Endothelial cell of umbilical vein (primary cell): Measurements from ENCODE around the gene FAR1. TPM values are rescaled to one million over a fixed set of nuclear protein-coding genes. Genes with fewer than 3 reads are reported as not detected.

Source experiments
- BruUV-seq: library from RNA; stranded (reverse); fragments of 400-500 nt; replicated peaks from 2 replicates; lab custom pipeline; 2021; lab: Mats Ljungman, UMichigan
- CTCF ChIA-PET: fragments of 300-600, 350-600 bp; sonication (Branson Sonifier 250); formaldehyde crosslinking; loops from one replicate; lab custom pipeline; 2021; ENCODE audit warnings: antibody characterized with exemption, inconsistent platforms; lab: Charles Lee
- POLR2A ChIA-PET: fragments of 300-600, 350-600 bp; sonication (Branson Sonifier 250); formaldehyde crosslinking; loops from one replicate; lab custom pipeline; 2021; ENCODE audit warnings: antibody characterized with exemption, inconsistent platforms; lab: Charles Lee
- DNase-seq: peaks from one replicate; pipeline ENCODE4 v3.0.0-alpha.2; 2011; ENCODE audit warnings: low read depth, low spot score
- FAIRE-seq: peaks from 2 replicates; lab custom pipeline; 2011; peaks lifted over from hg19 to GRCh38; lab: Jason Lieb, UNC
- H2AFZ ChIP-seq: 2 replicates; pipeline ENCODE4 v1.6.0; 2012; ENCODE audit warnings: low read depth, low read length, control low read depth, inconsistent platforms
- H3K27ac ChIP-seq: 2 replicates; pipeline ENCODE4 v1.5.1; 2011; ENCODE audit warnings: low read depth, mild to moderate bottlenecking, control low read depth, low read length, moderate library complexity; ENCODE audit not compliant: insufficient read depth
- H3K27me3 ChIP-seq, 2 experiments: 2 replicates each; pipeline versions ENCODE4 v1.6.0 to v1.6.1; 2011; ENCODE audit warnings: low read length in 2 of 2, mixed read lengths in 1 of 2; ENCODE audit not compliant: control insufficient read depth in 2 of 2, insufficient read depth in 2 of 2
- H3K36me3 ChIP-seq, 2 experiments: 2 replicates in 1 of 2; 3 replicates in 1 of 2; pipeline ENCODE4 v1.5.1; 2011; ENCODE audit warnings: low read length in 2 of 2, mild to moderate bottlenecking in 1 of 2, moderate library complexity in 1 of 2; ENCODE audit not compliant: control insufficient read depth in 2 of 2, insufficient read depth in 2 of 2; ENCODE audit errors: extremely low read depth in 1 of 2
- H3K4me1 ChIP-seq: 3 replicates; pipeline ENCODE4 v1.5.1; 2011; ENCODE audit warnings: mild to moderate bottlenecking, low read length; ENCODE audit not compliant: control insufficient read depth, insufficient read depth; ENCODE audit errors: extremely low read depth
- H3K4me2 ChIP-seq: 2 replicates; pipeline ENCODE4 v1.6.1; 2011; ENCODE audit warnings: low read length, control low read depth, mixed read lengths; ENCODE audit not compliant: insufficient read depth
- H3K4me3 ChIP-seq, 3 experiments: fragments of 200-600 bp in 1 of 3; sonication (generic), shearing (Covaris generic) in 1 of 3; replicated peaks in 1 of 3; 2 replicates each; pipeline ENCODE4 v1.5.1; 2011 to 2016; ENCODE audit warnings: control low read depth in 3 of 3, low read length in 3 of 3, mild to moderate bottlenecking in 2 of 3, inconsistent platforms in 1 of 3, low read depth in 1 of 3, moderate library complexity in 1 of 3; ENCODE audit not compliant: insufficient read depth in 1 of 3
- H3K79me2 ChIP-seq: 2 replicates; pipeline ENCODE4 v1.6.0; 2012; ENCODE audit warnings: low read length, inconsistent platforms; ENCODE audit not compliant: control insufficient read depth, insufficient read depth
- H3K9ac ChIP-seq: replicated peaks from 2 replicates; pipeline ENCODE3; 2011; ENCODE audit warnings: low read length, control low read depth; ENCODE audit not compliant: insufficient read depth; ENCODE audit errors: extremely low read depth
- H3K9me1 ChIP-seq: replicated peaks from 3 replicates; pipeline ENCODE4 v1.6.0; 2011; ENCODE audit warnings: mild to moderate bottlenecking, low read length; ENCODE audit not compliant: control insufficient read depth, insufficient read depth; ENCODE audit errors: extremely low read depth
- H3K9me3 ChIP-seq: replicated peaks from 2 replicates; pipeline ENCODE4 v1.5.1; 2012; ENCODE audit warnings: low read length, inconsistent platforms; ENCODE audit not compliant: control insufficient read depth, insufficient read depth
- H4K20me1 ChIP-seq: replicated peaks from 2 replicates; pipeline ENCODE3; 2011; ENCODE audit warnings: mild to moderate bottlenecking, low read length; ENCODE audit not compliant: control insufficient read depth, insufficient read depth; ENCODE audit errors: extremely low read depth
- EZH2 ChIP-seq: IDR thresholded peaks from 2 replicates; pipeline ENCODE4 v1.6.1; 2012; ENCODE audit warnings: borderline replicate concordance, low read depth, mild to moderate bottlenecking, moderate library complexity, low read length, inconsistent platforms; ENCODE audit not compliant: severe bottlenecking
- FOS ChIP-seq: IDR thresholded peaks from 2 replicates; pipeline ENCODE4 v1.6.1; 2011; ENCODE audit warnings: mild to moderate bottlenecking, low read length, moderate library complexity, borderline replicate concordance; ENCODE audit not compliant: insufficient read depth
- GATA2 ChIP-seq: IDR thresholded peaks from 2 replicates; pipeline ENCODE4 v1.7.0; 2011; ENCODE audit warnings: low read depth, mild to moderate bottlenecking, moderate library complexity, mixed read lengths, low read length; ENCODE audit not compliant: insufficient read length, insufficient read depth
- JUN ChIP-seq: IDR thresholded peaks from 2 replicates; pipeline ENCODE4 v1.6.1; 2011; ENCODE audit warnings: borderline replicate concordance, low read depth; ENCODE audit not compliant: insufficient read length, insufficient read depth
- MYC ChIP-seq: IDR thresholded peaks from one replicate; pipeline ENCODE4 v1.6.1; 2011; ENCODE audit warnings: mild to moderate bottlenecking, low read depth, low read length
- POLR2A ChIP-seq: IDR thresholded peaks from 2 replicates; pipeline ENCODE4 v1.6.1; 2012; ENCODE audit warnings: low read depth, mild to moderate bottlenecking, control low read depth, low read length
- POLR2AphosphoS5 ChIP-seq: IDR thresholded peaks from 2 replicates; pipeline ENCODE4 v1.6.1; 2012; ENCODE audit warnings: low read depth, mild to moderate bottlenecking, control low read depth, low read length, moderate library complexity; ENCODE audit not compliant: insufficient read depth
- dilution Hi-C: fragments of 300-500 bp; cut with MboI; formaldehyde crosslinking; loops from one replicate; pipeline ENCODE4 v1.15.0; 2019; ENCODE audit warnings: low sequenced_read_pairs; ENCODE audit not compliant: extremely low pct_ligation_motif_present
- intact Hi-C: fragments of 100-400 bp; cut with micrococcal nuclease; formaldehyde crosslinking; loops from one replicate; pipeline ENCODE4 v1.10.0; 2022
- polyA plus RNA-seq, 4 experiments: library from polyadenylated mRNA; depleted of rRNA in 3 of 4; stranded (reverse) in 3 of 4; unstranded in 1 of 4; fragments of >200 nt; gene quantifications; 2 replicates each; pipeline versions ENCODE4 v1.2.1 to v1.2.3, GENCODE V29; 2011 to 2012; ENCODE audit warnings: missing spikeins in 1 of 4
- total RNA-seq: library from RNA; stranded (reverse); gene quantifications from 2 replicates; pipeline ENCODE4 v1.2.3, GENCODE V29; 2021
- TF ChIP-seq, protein P1 (sequence below), 2 donors: IDR thresholded peaks; 1 replicate in 1 of 2; 2 replicates in 1 of 2; pipeline ENCODE4 v1.5.1; 2011; ENCODE audit warnings: low read length in 2 of 2, mild to moderate bottlenecking in 2 of 2, moderate library complexity in 2 of 2, control low read depth in 1 of 2, inconsistent platforms in 1 of 2, low read depth in 1 of 2; ENCODE audit not compliant: insufficient read depth in 1 of 2; ENCODE audit errors: extremely low read depth in 1 of 2
- TF ChIP-seq, protein P2 (sequence below): IDR thresholded peaks from 2 replicates; pipeline ENCODE4 v1.6.1; 2011; ENCODE audit not compliant: insufficient read depth, insufficient read length

FAR1 gene
- total and polyA plus RNA-seq, 2 donors (not counting 3 experiments of a cell fraction or from before 2014, with no cell fraction given): 29.5 to 76.4 TPM

DNA sequence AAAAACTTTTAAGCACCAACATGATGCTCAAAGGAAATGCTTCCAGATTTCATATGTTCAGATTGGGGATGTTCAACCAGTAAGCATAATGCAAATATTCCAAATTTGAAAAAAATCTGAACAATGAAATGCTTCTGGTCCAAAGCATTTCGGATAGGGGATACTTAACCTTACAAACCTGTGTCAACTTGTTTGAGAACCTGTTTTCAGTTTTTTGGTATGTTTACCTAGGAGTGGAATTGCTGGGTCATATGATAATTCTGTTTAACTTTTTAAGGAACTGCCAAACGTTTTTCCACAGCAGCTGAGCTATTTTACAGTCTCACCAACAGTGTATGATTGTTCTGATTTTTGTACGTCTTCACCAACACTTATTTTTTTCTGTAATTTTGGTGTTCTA lies 23.7 kb downstream of the FAR1 start:
- DNase-seq (no peak), FAIRE-seq (no peak)
- Histone ChIP-seq H3K4me1 (no peaks in the 10 kb centered on the region), H3K4me3 (no peak overlapping the region), H3K4me2 (no peak overlapping the region), H2AFZ (no peak overlapping the region), H3K27me3 (no peaks in the 10 kb centered on the region), H3K9ac (no peak overlapping the region), H3K79me2 (peaks cover 84% of the 10 kb centered on the region), H4K20me1 (peaks cover 7% of the 10 kb centered on the region), H3K9me3 (no peaks in the 10 kb centered on the region), H3K9me1 (peaks cover 2% of the 10 kb centered on the region), H3K36me3 (peaks cover 0 to 6% of the 10 kb centered on the region in 2 experiments), H3K27ac (no peak overlapping the region)
- POLR2A ChIA-PET: interaction anchor here (0.6 kb wide), 1 partner anchor 20 kb away, joined by 3 read pairs; no protein-coding TSS in a partner anchor
- CTCF ChIA-PET: no interaction called here
- TF ChIP-seq MYC (no peak), GATA2 (no peak), FOS (no peak), EZH2 (no peak), POLR2A (no peak), POLR2AphosphoS5 (no peak), JUN (no peak)
- TF ChIP-seq, protein P1, sequence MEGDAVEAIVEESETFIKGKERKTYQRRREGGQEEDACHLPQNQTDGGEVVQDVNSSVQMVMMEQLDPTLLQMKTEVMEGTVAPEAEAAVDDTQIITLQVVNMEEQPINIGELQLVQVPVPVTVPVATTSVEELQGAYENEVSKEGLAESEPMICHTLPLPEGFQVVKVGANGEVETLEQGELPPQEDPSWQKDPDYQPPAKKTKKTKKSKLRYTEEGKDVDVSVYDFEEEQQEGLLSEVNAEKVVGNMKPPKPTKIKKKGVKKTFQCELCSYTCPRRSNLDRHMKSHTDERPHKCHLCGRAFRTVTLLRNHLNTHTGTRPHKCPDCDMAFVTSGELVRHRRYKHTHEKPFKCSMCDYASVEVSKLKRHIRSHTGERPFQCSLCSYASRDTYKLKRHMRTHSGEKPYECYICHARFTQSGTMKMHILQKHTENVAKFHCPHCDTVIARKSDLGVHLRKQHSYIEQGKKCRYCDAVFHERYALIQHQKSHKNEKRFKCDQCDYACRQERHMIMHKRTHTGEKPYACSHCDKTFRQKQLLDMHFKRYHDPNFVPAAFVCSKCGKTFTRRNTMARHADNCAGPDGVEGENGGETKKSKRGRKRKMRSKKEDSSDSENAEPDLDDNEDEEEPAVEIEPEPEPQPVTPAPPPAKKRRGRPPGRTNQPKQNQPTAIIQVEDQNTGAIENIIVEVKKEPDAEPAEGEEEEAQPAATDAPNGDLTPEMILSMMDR (IDR thresholded peaks at IDR 0.05; ENCODE audit: extremely low read depth in 1 of 2, insufficient read depth in 1 of 2, low read depth in 1 of 2, low read length in 2 of 2): no peak
- TF ChIP-seq, protein P2, sequence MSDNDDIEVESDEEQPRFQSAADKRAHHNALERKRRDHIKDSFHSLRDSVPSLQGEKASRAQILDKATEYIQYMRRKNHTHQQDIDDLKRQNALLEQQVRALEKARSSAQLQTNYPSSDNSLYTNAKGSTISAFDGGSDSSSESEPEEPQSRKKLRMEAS: no peak
- no TSS peak for BruUV-seq
- dilution Hi-C loops: no loop called here
- intact Hi-C loops: no loop called here
